Thoracic aorta (tissue), 2 donors: ENCODE measurements around the gene LRRC1. TPM values are rescaled to one million over a fixed set of nuclear protein-coding genes. Genes with fewer than 3 reads are reported as not detected.
A peak's percentile ranks its signal among the peaks of the same experiment; 100 is the strongest.

ENCODE experiments used
- ATAC-seq: fragments of 150-250 bp; one replicate; pipeline ENCODE4 v1.8.0; 2017; ENCODE audit warnings: low read depth; ENCODE audit not compliant: insufficient number of reproducible peaks, low FRiP score
- DNase-seq: peaks from one replicate; pipeline ENCODE4 v3.0.0-alpha.2; 2020; ENCODE audit warnings: low spot score
- H3K27ac ChIP-seq, 2 donors: fragments of 200-600 bp; sonication (generic); 1 replicate in 1 of 2; 2 replicates in 1 of 2; pipeline ENCODE4 v1.5.1; 2016; ENCODE audit warnings: mild to moderate bottlenecking in 2 of 2, moderate library complexity in 2 of 2
- H3K27me3 ChIP-seq: fragments of 200-600 bp; sonication (generic); replicated peaks from 2 replicates; pipeline ENCODE4 v1.6.0; 2016; ENCODE audit warnings: mild to moderate bottlenecking; ENCODE audit not compliant: insufficient read depth
- H3K36me3 ChIP-seq: fragments of 200-600 bp; sonication (generic); one replicate; pipeline ENCODE4 v1.5.1; 2016
- H3K4me1 ChIP-seq, 2 donors: fragments of 200-600 bp; sonication (generic); 1 replicate in 1 of 2; 2 replicates in 1 of 2; pipeline versions ENCODE4 v1.5.1 to v1.6.0; 2016; ENCODE audit warnings: low read depth in 2 of 2, mild to moderate bottlenecking in 1 of 2; ENCODE audit not compliant: control insufficient read depth in 1 of 2
- H3K4me3 ChIP-seq: fragments of 200-600 bp; sonication (generic); 2 replicates; pipeline ENCODE4 v1.5.1; 2016; ENCODE audit warnings: mild to moderate bottlenecking
- H3K9me3 ChIP-seq: fragments of 200-600 bp; sonication (generic); 2 replicates; pipeline ENCODE4 v1.5.1; 2016
- CTCF ChIP-seq: fragments of 200-600 bp; sonication (generic); IDR thresholded peaks from one replicate; pipeline ENCODE4 v1.5.1; 2019; ENCODE audit warnings: antibody characterized with exemption
- total RNA-seq, 2 donors: library from RNA; depleted of rRNA; stranded (reverse); fragments of >200 nt; gene quantifications; one replicate each; pipeline versions ENCODE4 v1.1.0 to v1.2.3, GENCODE V29; 2016

The LRRC1 gene
- total RNA-seq, 2 donors from 2014 or later: 18.5 to 22.8 TPM

DNA sequence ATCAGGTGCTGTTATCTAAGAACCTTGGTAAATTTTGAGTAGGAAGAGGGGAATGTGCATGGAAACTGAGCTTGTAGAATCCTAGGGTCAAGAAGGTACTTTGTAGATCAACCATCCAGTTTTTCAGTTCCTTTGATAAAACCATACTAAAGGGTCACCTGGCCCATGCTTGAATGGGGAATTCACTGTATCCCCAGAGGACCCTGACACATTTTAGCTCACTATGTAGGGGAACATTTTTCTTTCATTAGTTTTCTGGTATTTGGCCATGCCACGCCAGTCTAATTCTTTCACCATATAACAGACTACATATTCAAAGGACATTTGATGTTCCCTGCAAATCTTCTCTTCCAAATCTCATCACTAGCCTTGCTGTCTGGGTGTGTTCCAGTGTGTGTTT is 29.9 kb downstream of the LRRC1 start:
- H3K4me1 ChIP-seq: peaks cover 29 to 79% of the 10 kb centered on the region in 2 donors
- no peak for ATAC-seq

DNA sequence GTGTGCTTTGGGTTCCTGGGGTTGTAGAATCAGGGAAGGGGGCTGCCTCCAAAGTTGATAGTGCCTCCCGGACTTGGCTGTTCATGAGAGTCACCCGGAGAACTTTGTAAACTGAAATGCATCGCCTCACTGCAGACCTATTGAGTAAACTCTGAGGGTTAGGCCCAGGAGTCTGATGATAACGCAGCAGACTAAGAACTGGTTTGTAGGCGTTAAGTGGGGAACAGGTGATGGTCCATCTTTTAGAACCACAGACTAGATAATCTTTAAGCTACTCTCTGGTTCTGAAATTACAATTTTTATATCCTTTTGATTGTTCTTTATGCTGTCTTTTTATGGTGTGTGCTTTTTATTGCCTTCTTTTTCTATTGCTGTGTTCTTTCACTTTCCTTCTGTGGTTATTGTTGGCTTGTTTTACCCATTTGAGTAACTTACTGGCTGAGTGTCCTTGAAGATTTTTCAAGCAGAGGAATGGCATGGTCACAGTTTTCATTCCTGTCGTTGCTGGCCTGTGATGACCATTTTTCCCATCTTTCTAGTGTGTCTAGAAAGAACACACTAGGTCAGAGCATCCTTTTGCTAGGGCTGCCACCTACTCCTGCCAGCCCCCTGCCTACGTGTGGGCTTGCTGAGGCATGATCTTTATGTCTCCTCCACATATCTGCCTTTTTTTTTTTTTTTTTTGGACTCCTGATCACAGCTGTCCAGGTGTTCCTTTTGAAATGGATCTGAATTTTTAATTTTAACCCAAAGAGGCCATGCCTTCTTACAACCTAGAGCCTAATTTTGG is 30.9 kb downstream of the LRRC1 start:
- Histone ChIP-seq H3K9me3 (no peaks in the 10 kb centered on the region), H3K27ac (peak overlapping the region; percentile 15 to 60), H3K27me3 (no peaks in the 10 kb centered on the region), H3K36me3 (no peaks in the 10 kb centered on the region), H3K4me3 (peak overlapping the region; percentile 64), H3K4me1 (peaks cover 29 to 85% of the 10 kb centered on the region in 2 donors)
- ATAC-seq: no peak
- DNase-seq: no peak
- TF ChIP-seq CTCF: no peak

More for the DNA sequence above, 29.9 kb downstream of the LRRC1 start:
- no peak overlapping the region for H3K4me3 ChIP-seq
- H3K27ac ChIP-seq: no peak overlapping the region
- H3K36me3 ChIP-seq: no peaks in the 10 kb centered on the region
- no peak for DNase-seq
- H3K27me3 ChIP-seq: no peaks in the 10 kb centered on the region
- no peak for TF ChIP-seq CTCF
- no peaks in the 10 kb centered on the region for H3K9me3 ChIP-seq

DNA sequence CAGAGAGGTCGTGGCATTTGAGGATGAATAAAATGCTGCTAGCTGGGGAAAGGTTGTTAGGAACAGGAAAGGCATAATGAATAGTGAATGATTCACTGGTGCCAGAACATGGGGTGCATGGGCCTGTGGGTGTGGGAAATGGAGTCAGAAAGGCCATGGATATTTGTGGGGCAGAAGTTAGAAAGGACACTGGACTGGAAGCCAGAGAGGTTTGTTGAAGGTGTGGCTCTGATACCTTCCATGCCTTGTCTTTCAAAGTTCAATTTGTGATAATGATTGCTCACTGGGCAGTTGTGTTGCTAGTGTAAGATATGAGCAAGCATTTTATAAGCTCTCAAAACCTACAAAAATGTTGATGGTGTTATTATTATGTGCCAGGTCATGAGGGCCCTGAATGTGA is 32.7 kb downstream of the LRRC1 start:
- ATAC-seq (no peak), DNase-seq (no peak)
- Histone ChIP-seq H3K27ac (peak overlapping the region in 1 of 2 donors; percentile 38), H3K27me3 (no peaks in the 10 kb centered on the region), H3K4me1 (peaks cover 29 to 88% of the 10 kb centered on the region in 2 donors), H3K36me3 (no peaks in the 10 kb centered on the region), H3K9me3 (no peaks in the 10 kb centered on the region), H3K4me3 (no peak overlapping the region)
- TF ChIP-seq CTCF: no peak

- no peak for ATAC-seq
- no peaks in the 10 kb centered on the region for H3K9me3 ChIP-seq
- DNase-seq: no peak
- no peak overlapping the region for H3K4me3 ChIP-seq
- H3K4me1 ChIP-seq: peaks cover 29 to 81% of the 10 kb centered on the region in 2 donors
- no peaks in the 10 kb centered on the region for H3K36me3 ChIP-seq
- peak overlapping the region; percentile 16 to 38 for H3K27ac ChIP-seq
- no peak for TF ChIP-seq CTCF
- no peaks in the 10 kb centered on the region for H3K27me3 ChIP-seq
Observed at GRCh38 chr6:53828215-53828614, 33.4 kb downstream of the LRRC1 start.

- ATAC-seq (no peak), DNase-seq (no peak)
- Histone ChIP-seq H3K9me3 (no peaks in the 10 kb centered on the region), H3K4me1 (peaks cover 29 to 74% of the 10 kb centered on the region in 2 donors), H3K4me3 (no peak overlapping the region), H3K27me3 (no peaks in the 10 kb centered on the region), H3K36me3 (no peaks in the 10 kb centered on the region), H3K27ac (peak overlapping the region in 1 of 2 donors; percentile 38)
- TF ChIP-seq CTCF: no peak
Observed at GRCh38 chr6:53828966-53829697, 34.3 kb downstream of the LRRC1 start.
